Measurements from ENCODE around the gene FOXA3. TPM values are rescaled to one million over a fixed set of nuclear protein-coding genes. Genes with fewer than 3 reads are reported as not detected.
A peak's percentile ranks its signal among the peaks of the same experiment; 100 is the strongest.

FOXA3 gene
- total RNA-seq, 1 donor from 2014 or later, result 0.59 TPM

DNA sequence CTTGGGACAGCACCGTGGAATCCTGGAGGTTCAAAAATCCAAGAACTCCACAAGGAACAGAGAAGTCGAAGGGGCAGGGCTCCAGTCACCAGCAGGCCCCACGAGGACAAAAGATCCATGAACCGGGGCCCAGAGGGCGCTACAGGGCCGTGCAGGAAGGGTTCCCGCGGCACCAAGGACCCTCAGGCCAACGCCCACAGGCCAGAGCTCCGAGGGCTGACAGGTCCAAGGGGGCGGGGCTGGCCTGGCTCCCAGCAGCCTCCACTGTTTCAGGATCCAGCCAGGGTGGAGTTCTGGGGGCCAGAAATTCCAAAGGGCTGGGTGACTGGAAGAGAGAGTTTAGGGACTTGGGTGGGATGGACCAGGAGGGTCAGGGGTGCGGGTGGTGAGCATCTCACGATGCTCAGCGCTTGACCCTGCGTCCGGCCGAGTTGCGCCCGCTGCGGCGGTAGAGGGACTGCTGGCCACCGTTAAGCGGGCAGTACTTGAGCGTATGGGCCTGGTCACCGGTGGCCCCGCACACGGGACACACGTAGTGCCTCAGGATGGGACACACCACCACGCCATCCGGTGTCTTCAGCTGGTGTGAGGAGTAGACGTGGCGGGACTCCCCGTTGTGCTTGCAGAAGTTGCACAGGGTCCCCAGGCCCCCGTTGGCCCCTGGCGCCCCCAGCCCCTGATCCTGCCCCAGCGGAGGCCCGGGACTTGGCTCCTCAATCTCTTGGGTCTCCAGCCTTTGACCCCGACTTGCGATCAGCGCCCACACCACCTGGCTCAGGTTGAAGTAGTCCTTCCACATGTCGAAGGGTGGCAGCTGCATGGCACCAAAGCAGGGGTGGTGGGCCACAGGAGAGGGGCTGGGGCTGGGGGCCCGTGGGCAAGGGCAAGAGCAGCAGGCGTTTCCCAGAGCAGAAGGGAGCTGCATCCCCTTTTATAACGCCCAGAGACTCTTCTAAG, 50.0 kb downstream of the FOXA3 start, which contains the start of gene NANOS2:
Gene NANOS2 (minus strand): TSS at position 905 of the 957 bp plus-strand sequence. CDS start 85 bp downstream, at position 820.
- Mint-ChIP-seq H3K9me3 (ENCODE audit: unreplicated experiment) (no peaks in the 10 kb centered on the region), H3K36me3 (ENCODE audit: low read depth, unreplicated experiment) (no peaks in the 10 kb centered on the region), H3K27ac (ENCODE audit: unreplicated experiment) (peak within 1 kb of the TSS; percentile 53), H3K27me3 (ENCODE audit: low read depth, unreplicated experiment) (peaks cover 9% of the 10 kb centered on the region), H3K4me1 (ENCODE audit: low read depth, unreplicated experiment) (no peaks in the 10 kb centered on the region), H3K4me3 (ENCODE audit: unreplicated experiment) (no peak within 1 kb of the TSS)
- H3K4me3 ChIP-seq (ENCODE audit: insufficient read depth, low read depth, low read length), result no peak within 1 kb of the TSS
- no peak for TF ChIP-seq EZH2 (IDR thresholded peaks at IDR 0.05; ENCODE audit: insufficient read depth, low read length)
- TF ChIP-seq, protein P1, sequence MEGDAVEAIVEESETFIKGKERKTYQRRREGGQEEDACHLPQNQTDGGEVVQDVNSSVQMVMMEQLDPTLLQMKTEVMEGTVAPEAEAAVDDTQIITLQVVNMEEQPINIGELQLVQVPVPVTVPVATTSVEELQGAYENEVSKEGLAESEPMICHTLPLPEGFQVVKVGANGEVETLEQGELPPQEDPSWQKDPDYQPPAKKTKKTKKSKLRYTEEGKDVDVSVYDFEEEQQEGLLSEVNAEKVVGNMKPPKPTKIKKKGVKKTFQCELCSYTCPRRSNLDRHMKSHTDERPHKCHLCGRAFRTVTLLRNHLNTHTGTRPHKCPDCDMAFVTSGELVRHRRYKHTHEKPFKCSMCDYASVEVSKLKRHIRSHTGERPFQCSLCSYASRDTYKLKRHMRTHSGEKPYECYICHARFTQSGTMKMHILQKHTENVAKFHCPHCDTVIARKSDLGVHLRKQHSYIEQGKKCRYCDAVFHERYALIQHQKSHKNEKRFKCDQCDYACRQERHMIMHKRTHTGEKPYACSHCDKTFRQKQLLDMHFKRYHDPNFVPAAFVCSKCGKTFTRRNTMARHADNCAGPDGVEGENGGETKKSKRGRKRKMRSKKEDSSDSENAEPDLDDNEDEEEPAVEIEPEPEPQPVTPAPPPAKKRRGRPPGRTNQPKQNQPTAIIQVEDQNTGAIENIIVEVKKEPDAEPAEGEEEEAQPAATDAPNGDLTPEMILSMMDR (IDR thresholded peaks at IDR 0.05; ENCODE audit: insufficient read depth, low read depth, low read length), result no peak
- H3K4me1 ChIP-seq (ENCODE audit: insufficient read depth, low read length), result no peaks in the 10 kb centered on the region
- no peaks in the 10 kb centered on the region for H4K20me1 ChIP-seq (ENCODE audit: insufficient read depth, low read length)
- H3K36me3 ChIP-seq (ENCODE audit: insufficient read depth, low read length), result no peaks in the 10 kb centered on the region
- no peaks in the 10 kb centered on the region for H3K79me2 ChIP-seq (ENCODE audit: insufficient read depth, low read length)
- no peak for FAIRE-seq
- H3K27ac ChIP-seq (ENCODE audit: low read depth, low read length), result no peak within 1 kb of the TSS
- peaks cover 7% of the 10 kb centered on the region for H3K27me3 ChIP-seq (ENCODE audit: insufficient read depth, low read length)
- H2AFZ ChIP-seq (ENCODE audit: low read depth, low read length), result no peak within 1 kb of the TSS
- H3K9me3 ChIP-seq (ENCODE audit: insufficient read depth, low read depth, low read length), result no peaks in the 10 kb centered on the region
- DNase-seq (ENCODE audit: low read depth), result no peak
- no peak within 1 kb of the TSS for H3K4me2 ChIP-seq (ENCODE audit: low read length)
- H3K9ac ChIP-seq (ENCODE audit: low read length), result no peak within 1 kb of the TSS

DNA sequence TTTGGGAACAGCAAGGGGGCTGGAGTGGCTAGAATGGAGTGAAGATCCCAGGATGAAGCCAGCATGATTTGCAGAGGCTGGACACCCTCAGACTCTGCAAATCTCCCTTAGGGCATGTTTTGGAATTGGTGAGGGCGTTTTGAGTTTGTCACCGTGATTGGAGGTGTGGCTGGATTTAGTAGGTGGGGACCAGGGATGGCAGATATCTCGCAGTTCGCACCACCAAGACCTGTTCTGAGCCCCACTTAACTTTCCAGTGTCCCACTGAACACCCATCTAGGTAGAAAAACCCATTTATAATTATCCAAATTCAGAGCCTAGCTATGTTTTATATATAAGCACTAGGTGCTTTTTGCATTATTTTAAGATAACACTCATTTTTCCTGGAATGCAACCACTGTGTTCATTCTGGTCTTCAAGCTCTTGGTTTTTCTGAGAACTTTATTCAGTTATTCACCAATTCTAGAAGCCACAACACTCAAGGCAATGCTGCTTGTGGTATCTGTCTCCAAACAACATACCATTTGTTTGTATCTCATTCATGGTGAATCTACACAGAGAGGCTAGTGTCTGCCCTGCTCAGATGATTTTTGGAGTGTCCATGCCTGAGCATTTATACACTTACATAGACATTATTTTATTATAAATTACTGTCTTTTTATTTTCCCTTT, 53.4 kb downstream of the FOXA3 start:
- Histone ChIP-seq H3K27ac (ENCODE audit: low read depth, low read length) (no peak overlapping the region), H3K9ac (ENCODE audit: low read length) (no peak overlapping the region), H3K27me3 (ENCODE audit: insufficient read depth, low read length) (peaks cover 19% of the 10 kb centered on the region), H2AFZ (ENCODE audit: low read depth, low read length) (no peak overlapping the region), H3K4me1 (ENCODE audit: insufficient read depth, low read length) (no peaks in the 10 kb centered on the region), H3K79me2 (ENCODE audit: insufficient read depth, low read length) (no peaks in the 10 kb centered on the region), H3K9me3 (ENCODE audit: insufficient read depth, low read depth, low read length) (no peaks in the 10 kb centered on the region), H3K4me3 (ENCODE audit: insufficient read depth, low read depth, low read length) (no peak overlapping the region), H3K4me2 (ENCODE audit: low read length) (no peak overlapping the region), H3K36me3 (ENCODE audit: insufficient read depth, low read length) (no peaks in the 10 kb centered on the region), H4K20me1 (ENCODE audit: insufficient read depth, low read length) (no peaks in the 10 kb centered on the region)
- H3K27me3 Mint-ChIP-seq (ENCODE audit: low read depth, unreplicated experiment), result no peaks in the 10 kb centered on the region
- H3K36me3 Mint-ChIP-seq (ENCODE audit: low read depth, unreplicated experiment), result no peaks in the 10 kb centered on the region
- FAIRE-seq (no peak), DNase-seq (ENCODE audit: low read depth) (no peak)
- no peaks in the 10 kb centered on the region for H3K4me1 Mint-ChIP-seq (ENCODE audit: low read depth, unreplicated experiment)
- H3K4me3 Mint-ChIP-seq (ENCODE audit: unreplicated experiment), result no peak overlapping the region
- no peak overlapping the region for H3K27ac Mint-ChIP-seq (ENCODE audit: unreplicated experiment)
- no peak for TF ChIP-seq EZH2 (IDR thresholded peaks at IDR 0.05; ENCODE audit: insufficient read depth, low read length)
- TF ChIP-seq, protein P1 (IDR thresholded peaks at IDR 0.05; ENCODE audit: insufficient read depth, low read depth, low read length), result no peak
- H3K9me3 Mint-ChIP-seq (ENCODE audit: unreplicated experiment), result peaks cover 1% of the 10 kb centered on the region
